Mesenchymal stem cell (in vitro differentiated cells and primary cell): ENCODE data around the gene TMEM61. TPM values are rescaled to one million over a fixed set of nuclear protein-coding genes. Genes with fewer than 3 reads are reported as not detected.
"Not testable (repeated sequence)": the region's sequence is repeated elsewhere in the genome, so short reads cannot be mapped to it uniquely, and the experiment has no call there.

Source experiments
- DNase-seq: peaks from one replicate; pipeline ENCODE4 v3.0.0-alpha.2; 2013
- H2AFZ ChIP-seq: one replicate; pipeline ENCODE4 v1.6.1; 2013; ENCODE audit warnings: low read depth, mild to moderate bottlenecking, control low read depth, inconsistent platforms, low read length, moderate library complexity
- H2AK5ac ChIP-seq: 2 replicates; pipeline ENCODE4 v1.6.1; 2013; ENCODE audit warnings: low read length, moderate library complexity, mild to moderate bottlenecking, inconsistent platforms; ENCODE audit not compliant: severe bottlenecking
- H2BK120ac ChIP-seq: one replicate; pipeline ENCODE4 v1.6.1; 2013; ENCODE audit warnings: low read depth, mild to moderate bottlenecking, inconsistent platforms, low read length, moderate library complexity
- H2BK12ac ChIP-seq, 2 experiments: one replicate each; pipeline ENCODE4 v1.6.1; 2013; ENCODE audit warnings: inconsistent platforms in 2 of 2, low read length in 2 of 2, mild to moderate bottlenecking in 2 of 2, moderate library complexity in 2 of 2, control low read depth in 1 of 2
- H2BK15ac ChIP-seq: one replicate; pipeline ENCODE4 v1.6.1; 2013; ENCODE audit warnings: mild to moderate bottlenecking, low read depth, inconsistent platforms; ENCODE audit not compliant: poor library complexity, severe bottlenecking
- H2BK5ac ChIP-seq: 2 replicates; pipeline ENCODE4 v1.6.1; 2013; ENCODE audit warnings: low read depth, mild to moderate bottlenecking, low read length, control low read depth, inconsistent platforms; ENCODE audit not compliant: poor library complexity, severe bottlenecking
- H3K14ac ChIP-seq, 2 experiments: one replicate each; pipeline ENCODE4 v1.6.1; 2013; ENCODE audit warnings: inconsistent platforms in 2 of 2, low read length in 2 of 2, control low read depth in 1 of 2, mild to moderate bottlenecking in 1 of 2, moderate library complexity in 1 of 2
- H3K18ac ChIP-seq, 2 experiments: one replicate each; pipeline ENCODE4 v1.6.1; 2013; ENCODE audit warnings: inconsistent platforms in 2 of 2, low read length in 2 of 2, control low read depth in 1 of 2, low read depth in 1 of 2, mild to moderate bottlenecking in 1 of 2
- H3K23ac ChIP-seq, 2 experiments: one replicate each; pipeline ENCODE4 v1.6.1; 2013; ENCODE audit warnings: inconsistent platforms in 2 of 2, low read length in 2 of 2, mild to moderate bottlenecking in 2 of 2, moderate library complexity in 2 of 2, control low read depth in 1 of 2
- H3K27ac ChIP-seq: 2 replicates; pipeline ENCODE4 v1.5.1; 2013; ENCODE audit warnings: mild to moderate bottlenecking, moderate library complexity, low read length, control low read depth, inconsistent platforms; ENCODE audit not compliant: poor library complexity, severe bottlenecking
- H3K27me3 ChIP-seq, 2 experiments: 2 replicates each; pipeline versions ENCODE4 v1.6.1 to v1.7.0; 2013; ENCODE audit warnings: low read length in 2 of 2, mild to moderate bottlenecking in 2 of 2, moderate library complexity in 2 of 2, control low read depth in 1 of 2, inconsistent platforms in 1 of 2; ENCODE audit not compliant: control insufficient read depth in 1 of 2, insufficient read depth in 1 of 2
- H3K36me3 ChIP-seq, 2 experiments: 2 replicates each; pipeline versions ENCODE4 v1.6.1 to v1.7.0; 2013; ENCODE audit warnings: low read length in 2 of 2, control low read depth in 1 of 2, inconsistent platforms in 1 of 2, low read depth in 1 of 2, mild to moderate bottlenecking in 1 of 2; ENCODE audit not compliant: insufficient read depth in 2 of 2, control insufficient read depth in 1 of 2
- H3K4ac ChIP-seq, 2 experiments: one replicate each; pipeline ENCODE4 v1.6.1; 2013; ENCODE audit warnings: inconsistent platforms in 2 of 2, low read length in 2 of 2, mild to moderate bottlenecking in 2 of 2, moderate library complexity in 2 of 2, control low read depth in 1 of 2, low read depth in 1 of 2
- H3K4me1 ChIP-seq: 2 replicates; pipeline ENCODE4 v1.6.1; 2013; ENCODE audit warnings: low read depth, low read length, control low read depth; ENCODE audit not compliant: control insufficient read depth, insufficient read depth
- H3K4me2 ChIP-seq: 2 replicates; pipeline ENCODE4 v1.6.1; 2013; ENCODE audit warnings: low read length, mild to moderate bottlenecking, inconsistent platforms; ENCODE audit not compliant: poor library complexity, severe bottlenecking
- H3K4me3 ChIP-seq, 2 experiments: 2 replicates each; pipeline versions ENCODE4 v1.5.1 to v1.7.0; 2013; ENCODE audit warnings: low read length in 2 of 2, mild to moderate bottlenecking in 2 of 2, control low read depth in 1 of 2, low read depth in 1 of 2; ENCODE audit not compliant: insufficient read depth in 1 of 2
- H3K79me1 ChIP-seq: replicated peaks from 2 replicates; pipeline ENCODE4 v1.6.1; 2013; ENCODE audit warnings: mild to moderate bottlenecking, control low read depth, low read length, inconsistent platforms; ENCODE audit not compliant: poor library complexity, severe bottlenecking
- H3K9ac ChIP-seq: 2 replicates; pipeline ENCODE4 v1.7.0; 2013; ENCODE audit warnings: mild to moderate bottlenecking, low read length, moderate library complexity
- H3K9me3 ChIP-seq: 2 replicates; pipeline ENCODE4 v1.7.0; 2013; ENCODE audit warnings: mild to moderate bottlenecking, low read length; ENCODE audit not compliant: control insufficient read depth
- H4K8ac ChIP-seq: one replicate; pipeline ENCODE4 v1.6.1; 2013; ENCODE audit warnings: inconsistent platforms, mild to moderate bottlenecking, low read length, moderate library complexity
- H4K91ac ChIP-seq: one replicate; pipeline ENCODE4 v1.6.1; 2013; ENCODE audit warnings: mild to moderate bottlenecking, low read length, inconsistent platforms
- WGBS: methylation state at CpG from one replicate; pipeline ENCODE4 v1.1.7; 2013; ENCODE audit warnings: mixed read lengths; 5-methylcytosine and 5-hydroxymethylcytosine counted together
- polyA plus RNA-seq, 2 experiments: library from polyadenylated mRNA; stranded (reverse); fragments of 200-250 nt; gene quantifications; one replicate each; pipeline ENCODE4 v1.2.3, GENCODE V29; 2013

TMEM61 gene
- polyA plus RNA-seq (2013, experiment 1 of 2): not detected
- not detected for polyA plus RNA-seq (2013, experiment 2 of 2)

GRCh38 chr1:54980528-54981241, at the start of gene TMEM61:
Gene TMEM61 (plus strand): TSS chr1:54980628. CDS start chr1:54981066, 438 bp downstream.
- H3K18ac ChIP-seq: no peak within 1 kb of the TSS

GRCh38 chr1:54931275-54931840, 49.1 kb upstream of the TMEM61 start:
- Histone ChIP-seq H4K8ac (no peak overlapping the region), H3K9me3 (no peaks in the 10 kb centered on the region), H2AFZ (no peak overlapping the region), H3K4me3 (no peak overlapping the region), H3K4me2 (no peak overlapping the region), H3K9ac (no peak overlapping the region), H2BK5ac (no peak overlapping the region), H2BK120ac (no peak overlapping the region), H4K91ac (no peak overlapping the region), H3K14ac (no peak overlapping the region), H2BK15ac (no peak overlapping the region), H2BK12ac (no peak overlapping the region), H3K27ac (no peak overlapping the region), H2AK5ac (no peak overlapping the region), H3K4me1 (peaks cover 8% of the 10 kb centered on the region), H3K18ac (no peak overlapping the region), H3K4ac (no peak overlapping the region), H3K23ac (no peak overlapping the region), H3K36me3 (no peaks in the 10 kb centered on the region), H3K27me3 (no peaks in the 10 kb centered on the region), H3K79me1 (no peaks in the 10 kb centered on the region)
- no CpG with 5 or more reads among the region's 1 CpG for WGBS
- DNase-seq: no peak

More at GRCh38 chr1:54980528-54981241, at the start of gene TMEM61:
- peak within 1 kb of the TSS; percentile 73 for H2AFZ ChIP-seq
- no peaks in the 10 kb centered on the region for H3K36me3 ChIP-seq
- no peak within 1 kb of the TSS for H2BK5ac ChIP-seq
- peak within 1 kb of the TSS; percentile 51 for H3K9ac ChIP-seq
- peak within 1 kb of the TSS; percentile 29 for H2BK15ac ChIP-seq
- H3K23ac ChIP-seq: no peak within 1 kb of the TSS
- H3K27ac ChIP-seq: no peak within 1 kb of the TSS
- no peak within 1 kb of the TSS for H2BK120ac ChIP-seq
- H3K14ac ChIP-seq: no peak within 1 kb of the TSS
- H2AK5ac ChIP-seq: no peak within 1 kb of the TSS
- no peak within 1 kb of the TSS for H3K4ac ChIP-seq
- no peak within 1 kb of the TSS for H4K8ac ChIP-seq
- no peak within 1 kb of the TSS for H2BK12ac ChIP-seq
- no peaks in the 10 kb centered on the region for H3K9me3 ChIP-seq
- peak within 1 kb of the TSS; percentile 84 for H3K4me2 ChIP-seq
- peaks cover 42 to 59% of the 10 kb centered on the region in 2 experiments for H3K27me3 ChIP-seq
- DNase-seq: no peak
- no peaks in the 10 kb centered on the region for H3K79me1 ChIP-seq
- H4K91ac ChIP-seq: no peak within 1 kb of the TSS
- H3K4me3 ChIP-seq: peak within 1 kb of the TSS; percentile 55 to 60
- H3K4me1 ChIP-seq: peaks cover 11% of the 10 kb centered on the region
- 15% methylated on average over 54 of the region's 69 CpGs for WGBS

- H3K4me1 ChIP-seq, H3K36me3 ChIP-seq, H3K9ac ChIP-seq, H3K14ac ChIP-seq, DNase-seq, H3K27me3 ChIP-seq, H2BK15ac ChIP-seq, H4K8ac ChIP-seq, H4K91ac ChIP-seq, H3K18ac ChIP-seq, H2BK120ac ChIP-seq, H2BK12ac ChIP-seq, H3K4ac ChIP-seq, H3K9me3 ChIP-seq, H3K4me2 ChIP-seq, H3K23ac ChIP-seq, H3K4me3 ChIP-seq, H2AFZ ChIP-seq, H3K79me1 ChIP-seq: not testable (repeated sequence)
- Histone ChIP-seq H2AK5ac (peak overlapping the region; percentile 53), H2BK5ac (peak overlapping the region; percentile 4), H3K27ac (peak overlapping the region; percentile 92)
- WGBS: 99% methylated on average over 4 of the region's 6 CpGs
These were observed 46.3 kb upstream of the TMEM61 start for GRCh38 chr1:54934081-54934480.

GRCh38 chr1:54934869-54935268, 45.6 kb upstream of the TMEM61 start:
- Histone ChIP-seq H2BK12ac (no peak overlapping the region), H3K18ac (no peak overlapping the region), H2BK15ac (no peak overlapping the region), H3K27ac (peak overlapping the region; percentile 92), H4K91ac (no peak overlapping the region), H3K14ac (no peak overlapping the region), H2AFZ (no peak overlapping the region), H3K9ac (no peak overlapping the region), H3K4me1 (peaks cover 3% of the 10 kb centered on the region), H3K4ac (no peak overlapping the region), H2AK5ac (no peak overlapping the region), H3K79me1 (no peaks in the 10 kb centered on the region), H3K27me3 (no peaks in the 10 kb centered on the region), H2BK120ac (no peak overlapping the region), H3K9me3 (no peaks in the 10 kb centered on the region), H2BK5ac (no peak overlapping the region), H3K23ac (no peak overlapping the region), H3K4me3 (no peak overlapping the region), H3K36me3 (no peaks in the 10 kb centered on the region), H3K4me2 (no peak overlapping the region), H4K8ac (no peak overlapping the region)
- peak; percentile 76 for DNase-seq
